ENCODE results near the gene AGTRAP. TPM values are rescaled to one million over a fixed set of nuclear protein-coding genes. Genes with fewer than 3 reads are reported as not detected.

The AGTRAP gene
- total RNA-seq, 2 experiments from 2014 or later: 13.2 to 13.3 TPM

DNA sequence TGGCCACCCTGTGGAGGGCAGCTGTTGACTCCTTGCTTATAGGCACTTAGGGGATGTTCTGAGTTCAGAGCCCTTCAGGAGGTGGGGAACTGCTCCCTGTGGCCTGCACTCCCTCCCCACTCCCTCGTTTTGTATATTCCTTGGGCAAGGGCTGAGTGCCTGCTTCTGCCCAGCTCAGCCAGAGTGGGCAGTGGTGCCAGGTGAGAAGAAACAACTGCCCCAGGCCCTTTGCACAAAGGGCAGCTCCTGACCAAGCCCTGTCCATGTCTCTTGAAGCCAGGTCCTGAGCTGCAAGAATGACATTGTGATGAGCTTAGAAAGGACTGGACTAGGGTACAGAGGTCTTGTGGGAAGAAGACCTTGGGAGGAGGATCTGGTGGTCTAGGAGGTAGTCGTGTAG, 2.2 kb downstream of the AGTRAP start:
- no peaks in the 10 kb centered on the region for H3K36me3 Mint-ChIP-seq (ENCODE audit: low read depth)
- DNase-seq: no peak
- ChIA-PET POLR2A (no interaction called here), CTCF (interaction anchor here (0.7 kb wide), 1 partner anchor 698 kb away, joined by 3 read pairs; no protein-coding TSS in a partner anchor)
- intact Hi-C loops (cut with DNase I, micrococcal nuclease): loop anchor here in 1 of 2 experiments (5.0 kb wide), 2 partner anchors 169 to 676 kb away; partner anchors contain the start of gene SRM
- H3K27ac Mint-ChIP-seq: no peak overlapping the region
- H3K27me3 Mint-ChIP-seq: no peaks in the 10 kb centered on the region
- H3K9me3 Mint-ChIP-seq (ENCODE audit: low read depth): no peaks in the 10 kb centered on the region
- peaks cover 54% of the 10 kb centered on the region for H3K4me1 Mint-ChIP-seq
- H3K4me3 Mint-ChIP-seq: no peak overlapping the region
- ATAC-seq: no peak

DNA sequence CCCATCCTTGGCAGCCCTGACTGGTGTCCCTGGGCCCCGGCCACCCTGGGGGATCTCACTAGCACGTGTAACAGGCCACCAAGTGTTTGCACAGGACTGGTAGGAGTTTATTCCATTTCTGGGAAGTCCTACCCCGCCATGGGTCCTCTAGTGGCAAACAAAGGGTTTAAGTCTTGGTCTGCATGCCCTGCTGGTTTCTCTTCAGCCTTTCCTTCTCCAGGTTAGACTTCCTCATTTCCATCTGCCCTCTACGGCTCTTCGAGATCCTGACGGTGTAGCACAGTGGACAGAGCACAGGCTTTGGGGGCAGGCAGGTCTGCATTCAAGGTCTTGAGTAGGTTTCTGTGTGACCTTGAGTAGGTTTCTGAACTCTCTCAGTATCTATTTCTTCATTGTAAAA, 2.8 kb downstream of the AGTRAP start:
- Mint-ChIP-seq H3K27me3 (no peaks in the 10 kb centered on the region), H3K4me1 (peaks cover 52% of the 10 kb centered on the region), H3K4me3 (no peak overlapping the region), H3K9me3 (ENCODE audit: low read depth) (no peaks in the 10 kb centered on the region), H3K27ac (no peak overlapping the region), H3K36me3 (ENCODE audit: low read depth) (no peaks in the 10 kb centered on the region)
- POLR2A ChIA-PET: no interaction called here
- intact Hi-C loops (cut with DNase I, micrococcal nuclease): loop anchor here in 1 of 2 experiments (5.0 kb wide), 2 partner anchors 169 to 676 kb away; partner anchors contain the start of gene SRM
- ATAC-seq: no peak
- no peak for DNase-seq
- CTCF ChIA-PET: interaction anchor here (1.8 kb wide), 1 partner anchor 19 kb away, joined by 4 read pairs; no protein-coding TSS in a partner anchor

DNA sequence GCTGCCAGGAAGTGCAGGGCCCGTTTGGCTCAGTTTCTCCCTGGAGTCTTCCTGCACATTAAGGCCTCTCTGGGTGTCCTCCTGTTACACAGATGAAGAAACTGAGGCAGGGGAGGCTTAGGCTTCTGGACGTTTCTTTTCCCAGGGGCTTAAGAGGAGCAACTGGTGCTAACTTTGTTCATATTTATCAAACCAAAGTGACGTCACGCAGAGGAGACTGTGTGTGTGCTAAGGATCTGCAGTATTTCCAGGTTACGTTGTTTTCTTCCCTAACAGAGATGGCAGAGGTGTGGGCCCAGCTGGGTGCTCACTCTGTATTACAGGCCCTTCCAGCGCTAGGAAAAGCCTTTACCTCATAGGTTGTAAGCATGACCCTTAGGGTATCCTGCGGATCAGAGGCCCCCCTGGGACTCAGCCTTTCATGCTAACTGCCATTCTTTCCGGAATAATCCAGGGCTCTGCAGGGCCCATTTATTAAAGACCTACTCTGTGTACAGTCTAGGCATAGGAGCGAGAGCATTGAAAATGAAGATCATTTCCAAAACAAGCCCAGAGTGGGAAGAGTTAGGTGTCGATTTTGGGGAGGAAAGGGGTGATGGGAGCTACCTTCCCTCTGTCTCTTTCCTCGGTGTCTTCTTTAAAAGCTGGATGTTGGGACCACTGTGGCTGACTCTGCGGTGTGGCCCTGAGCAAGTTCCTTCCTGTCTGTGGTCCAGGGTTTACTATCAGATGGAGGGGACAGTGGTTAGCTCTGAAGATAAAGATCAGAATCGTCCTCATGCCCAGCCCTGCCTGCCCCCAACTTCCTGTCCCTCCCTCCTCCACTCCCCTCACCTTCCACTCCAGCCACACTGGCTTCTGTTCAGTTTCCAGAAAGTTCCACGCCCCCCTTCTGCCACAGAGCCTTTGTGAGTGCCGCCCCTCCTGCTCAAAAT, 4.6 kb downstream of the AGTRAP start:
- no peaks in the 10 kb centered on the region for H3K27me3 Mint-ChIP-seq
- peak; percentile 33 for DNase-seq
- intact Hi-C loops (cut with DNase I, micrococcal nuclease): no loop called here
- H3K27ac Mint-ChIP-seq: no peak overlapping the region
- H3K4me3 Mint-ChIP-seq: peak overlapping the region; percentile 24
- ChIA-PET CTCF (interaction anchor here (0.5 to 1.9 kb wide), 9 partner anchors 9 to 564 kb away, joined by 3 to 5 read pairs (median 3); no protein-coding TSS in a partner anchor), POLR2A (no interaction called here)
- peak; percentile 31 for ATAC-seq
- peaks cover 4% of the 10 kb centered on the region for H3K36me3 Mint-ChIP-seq (ENCODE audit: low read depth)
- no peaks in the 10 kb centered on the region for H3K9me3 Mint-ChIP-seq (ENCODE audit: low read depth)
- peaks cover 50% of the 10 kb centered on the region for H3K4me1 Mint-ChIP-seq

DNA sequence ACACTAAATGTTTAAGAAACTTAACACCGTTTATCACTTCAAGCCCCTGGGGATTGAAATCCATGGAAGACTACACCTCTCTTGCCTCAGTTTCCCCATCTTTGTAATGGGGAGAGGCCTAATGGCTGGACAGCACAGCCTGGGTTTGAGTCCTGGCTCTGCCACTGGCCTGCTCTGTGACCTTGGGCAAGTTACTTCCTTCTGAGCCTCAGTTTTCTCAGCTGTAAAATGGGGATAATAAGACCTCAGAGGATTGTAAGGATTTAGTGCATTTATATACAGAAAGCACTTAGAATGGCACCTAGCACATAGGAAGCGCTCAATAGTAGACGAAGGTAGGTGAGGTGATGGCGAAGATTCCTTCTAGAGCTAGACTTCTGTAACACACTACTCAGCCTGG, 5.5 kb downstream of the AGTRAP start:
- Mint-ChIP-seq H3K9me3 (ENCODE audit: low read depth) (no peaks in the 10 kb centered on the region), H3K27ac (no peak overlapping the region), H3K36me3 (ENCODE audit: low read depth) (peaks cover 4% of the 10 kb centered on the region), H3K4me1 (peaks cover 50% of the 10 kb centered on the region), H3K4me3 (no peak overlapping the region), H3K27me3 (no peaks in the 10 kb centered on the region)
- ChIA-PET POLR2A (no interaction called here), CTCF (interaction anchor here (0.8 to 1.9 kb wide), 2 partner anchors 9 to 91 kb away, joined by 3 to 5 read pairs; no protein-coding TSS in a partner anchor)
- no peak for ATAC-seq
- DNase-seq: no peak
- intact Hi-C loops (cut with DNase I, micrococcal nuclease): no loop called here

DNA sequence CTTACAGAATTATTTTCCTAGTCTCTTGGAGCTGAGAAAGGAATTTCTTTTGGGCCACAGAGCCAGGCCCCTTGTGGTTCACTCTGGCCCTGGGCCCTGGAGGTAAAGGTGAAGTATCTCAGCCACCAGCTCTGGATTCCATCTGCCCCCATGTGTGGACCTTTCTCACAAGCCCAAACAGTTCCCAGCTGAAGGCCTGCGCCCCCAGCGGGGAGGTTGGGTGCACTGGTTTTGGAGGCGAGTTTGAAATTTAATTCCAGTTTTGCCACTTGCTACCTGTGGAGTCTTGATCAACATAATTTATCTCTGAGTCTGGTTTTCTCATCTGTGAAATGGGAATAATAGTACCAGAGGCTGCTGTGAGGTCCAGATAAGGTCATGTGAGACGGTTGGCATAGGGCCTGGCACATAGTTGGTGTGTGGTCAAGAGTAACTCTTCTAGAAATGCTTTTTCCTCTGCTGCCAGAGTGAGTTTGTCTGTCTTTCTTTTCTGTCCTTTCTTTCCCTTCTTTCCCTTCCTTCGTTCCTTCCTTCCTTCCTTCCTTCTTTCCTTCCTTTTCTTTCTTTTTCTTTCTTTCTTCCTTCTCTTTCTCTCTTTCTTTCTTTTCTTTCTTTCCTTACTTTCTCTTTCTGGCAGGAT, 6.1 kb downstream of the AGTRAP start:
- Mint-ChIP-seq H3K4me1 (peaks cover 46% of the 10 kb centered on the region), H3K36me3 (ENCODE audit: low read depth) (peaks cover 8% of the 10 kb centered on the region), H3K4me3 (no peak overlapping the region), H3K9me3 (ENCODE audit: low read depth) (no peaks in the 10 kb centered on the region), H3K27ac (no peak overlapping the region), H3K27me3 (no peaks in the 10 kb centered on the region)
- intact Hi-C loops (cut with DNase I, micrococcal nuclease): no loop called here
- ATAC-seq (no peak), DNase-seq (no peak)
- ChIA-PET POLR2A (no interaction called here), CTCF (interaction anchor here (1.9 kb wide), 1 partner anchor 8 kb away, joined by 5 read pairs; no protein-coding TSS in a partner anchor)

DNA sequence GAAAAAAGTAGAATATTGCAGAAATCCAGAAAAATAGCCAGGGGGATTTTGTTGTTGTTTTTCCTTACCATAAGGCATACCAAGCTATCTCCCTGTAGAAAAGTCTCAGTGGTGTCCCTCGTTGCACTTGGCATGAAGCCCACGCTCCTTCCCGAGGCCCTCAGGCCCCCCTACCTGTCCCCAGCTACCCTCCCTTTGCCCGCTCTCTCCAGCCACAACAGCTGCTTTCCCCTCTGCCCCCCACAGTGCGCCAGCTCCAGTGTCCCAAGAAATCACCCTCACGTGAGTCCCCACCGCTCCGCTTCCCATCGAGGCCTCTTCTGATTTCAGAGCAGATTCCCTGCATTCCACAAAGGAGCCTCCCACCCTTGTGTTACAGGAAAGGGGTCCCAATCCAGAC, 8.4 kb downstream of the AGTRAP start:
- intact Hi-C loops (cut with DNase I, micrococcal nuclease): no loop called here
- no peak for DNase-seq
- Mint-ChIP-seq H3K4me1 (peaks cover 35% of the 10 kb centered on the region), H3K9me3 (ENCODE audit: low read depth) (no peaks in the 10 kb centered on the region), H3K36me3 (ENCODE audit: low read depth) (peaks cover 12% of the 10 kb centered on the region), H3K27ac (no peak overlapping the region), H3K4me3 (no peak overlapping the region), H3K27me3 (no peaks in the 10 kb centered on the region)
- POLR2A ChIA-PET: no interaction called here
- CTCF ChIA-PET: interaction anchor here (0.6 kb wide), 1 partner anchor 21 kb away, joined by 3 read pairs; no protein-coding TSS in a partner anchor
- ATAC-seq: no peak

DNA sequence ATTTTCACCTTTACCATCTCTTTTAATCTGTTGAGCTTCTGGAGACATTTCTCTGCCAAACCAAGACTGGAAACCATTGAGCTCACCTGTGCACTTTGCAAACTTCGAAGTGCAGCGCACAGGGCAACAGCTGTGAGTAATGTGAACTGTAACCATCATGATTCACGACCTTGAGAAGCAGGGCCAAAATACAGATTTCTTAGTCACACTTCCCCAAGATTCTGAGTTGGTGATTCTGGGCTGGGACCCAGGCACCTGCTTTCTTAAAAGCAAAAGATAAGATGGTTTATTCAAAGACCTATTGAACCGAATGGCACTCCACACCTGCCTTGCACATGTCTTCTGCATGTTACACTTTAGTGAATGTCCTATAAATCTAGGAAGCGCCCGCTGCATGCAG, 10.2 kb downstream of the AGTRAP start:
- intact Hi-C loops (cut with DNase I, micrococcal nuclease): no loop called here
- Mint-ChIP-seq H3K36me3 (ENCODE audit: low read depth) (peaks cover 12% of the 10 kb centered on the region), H3K27me3 (no peaks in the 10 kb centered on the region), H3K27ac (no peak overlapping the region), H3K4me3 (no peak overlapping the region), H3K9me3 (ENCODE audit: low read depth) (no peaks in the 10 kb centered on the region), H3K4me1 (peaks cover 20% of the 10 kb centered on the region)
- ChIA-PET CTCF (no interaction called here), POLR2A (no interaction called here)
- DNase-seq: no peak
- ATAC-seq: no peak

DNA sequence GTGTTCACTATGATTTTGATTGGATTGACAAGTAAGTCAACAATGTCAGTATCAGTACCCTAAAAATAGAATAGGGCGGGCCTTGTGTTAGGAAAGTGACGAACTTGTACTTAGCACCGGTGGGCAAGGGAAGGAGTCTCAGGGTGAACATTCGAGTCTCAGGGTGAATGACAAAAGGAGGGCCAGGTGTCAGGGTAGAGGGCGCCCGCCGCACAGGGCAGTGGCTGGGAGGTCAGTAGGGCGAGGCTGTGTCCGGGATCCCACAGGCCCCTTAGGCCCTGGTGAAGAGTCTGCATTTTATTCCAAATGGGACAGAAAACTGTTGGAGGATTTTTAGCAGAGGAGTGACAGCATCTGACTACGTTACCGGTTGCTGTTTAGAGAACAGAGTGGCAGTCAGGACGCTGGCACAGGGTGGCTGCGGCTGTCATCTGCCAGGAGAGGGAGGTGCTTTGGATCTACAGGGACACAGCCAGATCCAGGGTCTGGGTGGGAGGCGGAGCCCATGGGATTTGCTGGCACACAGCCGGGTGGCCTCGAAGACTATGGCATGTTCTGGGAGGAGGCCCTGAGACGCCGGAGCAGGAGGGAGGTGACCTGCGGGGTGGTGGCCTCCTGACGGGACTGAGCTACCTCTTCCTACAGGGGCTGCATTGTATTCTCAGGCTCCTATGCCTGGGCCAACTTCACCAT, 11.0 kb downstream of the AGTRAP start:
- intact Hi-C loops (cut with DNase I, micrococcal nuclease): no loop called here
- Mint-ChIP-seq H3K36me3 (ENCODE audit: low read depth) (peaks cover 12% of the 10 kb centered on the region), H3K27ac (peak overlapping the region; percentile 5), H3K27me3 (no peaks in the 10 kb centered on the region), H3K4me3 (no peak overlapping the region), H3K9me3 (ENCODE audit: low read depth) (no peaks in the 10 kb centered on the region), H3K4me1 (peaks cover 11% of the 10 kb centered on the region)
- ChIA-PET POLR2A (no interaction called here), CTCF (interaction anchor here (0.6 kb wide), 1 partner anchor 31 kb away, joined by 3 read pairs; no protein-coding TSS in a partner anchor)
- ATAC-seq: no peak
- DNase-seq: no peak

DNA sequence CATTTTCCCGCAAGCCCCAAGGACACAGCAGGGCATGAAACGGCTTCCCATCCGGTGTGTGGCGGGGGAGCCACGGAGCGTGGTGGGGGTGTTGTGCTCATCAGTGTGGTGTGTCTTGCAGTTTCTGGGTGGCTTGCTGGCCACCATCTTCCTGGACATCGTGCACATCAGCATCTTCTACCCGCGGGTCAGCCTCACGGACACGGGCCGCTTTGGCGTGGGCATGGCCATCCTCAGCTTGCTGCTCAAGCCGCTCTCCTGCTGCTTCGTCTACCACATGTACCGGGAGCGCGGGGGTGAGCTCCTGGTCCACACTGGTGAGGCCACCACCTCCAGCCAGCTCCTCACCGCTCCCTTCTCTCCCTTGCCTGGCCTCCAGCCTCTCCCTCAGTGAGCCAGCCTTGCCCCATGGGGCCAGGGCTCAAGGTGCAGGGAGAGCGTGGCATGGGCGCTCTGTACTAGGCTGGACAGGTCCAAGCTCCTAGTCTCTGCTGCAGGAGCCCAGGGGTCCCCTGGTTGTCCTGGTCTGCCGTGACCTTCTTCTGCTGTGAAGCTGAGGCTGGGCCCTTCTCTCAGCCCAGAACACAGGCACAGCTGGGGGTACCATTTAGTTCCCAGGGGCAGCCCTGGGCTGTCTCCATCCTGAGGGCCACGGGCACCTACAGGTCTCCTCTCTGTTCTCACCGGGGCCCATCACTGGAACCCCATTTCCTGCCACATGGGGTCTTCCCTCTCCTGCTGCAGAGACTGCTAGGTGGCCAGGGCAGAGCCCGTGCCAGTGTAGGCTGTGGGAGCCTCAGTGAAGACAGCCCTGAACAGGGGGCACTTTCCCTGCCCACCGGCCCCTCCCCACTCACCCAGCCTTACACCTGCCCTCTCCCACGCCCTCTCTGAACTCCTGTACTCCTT, 12.6 kb downstream of the AGTRAP start:
- H3K27me3 Mint-ChIP-seq: no peaks in the 10 kb centered on the region
- H3K4me3 Mint-ChIP-seq: no peak overlapping the region
- peak overlapping the region; percentile 74 for H3K27ac Mint-ChIP-seq
- intact Hi-C loops (cut with DNase I, micrococcal nuclease): loop anchor here in 1 of 2 experiments (1.0 to 2.0 kb wide), 3 partner anchors 68 to 711 kb away; partner anchors contain the start of gene MAD2L2
- H3K4me1 Mint-ChIP-seq: peaks cover 6% of the 10 kb centered on the region
- ATAC-seq: peak; percentile 43
- POLR2A ChIA-PET: interaction anchor here (0.6 kb wide), 1 partner anchor 105 kb away, joined by 4 read pairs; no protein-coding TSS in a partner anchor
- DNase-seq: no peak
- no peaks in the 10 kb centered on the region for H3K9me3 Mint-ChIP-seq (ENCODE audit: low read depth)
- CTCF ChIA-PET: interaction anchor here (0.6 to 1.7 kb wide), 4 partner anchors 12 to 105 kb away, joined by 3 to 5 read pairs (median 3); partner anchors contain the start of genes AGTRAP and FBXO6
- H3K36me3 Mint-ChIP-seq (ENCODE audit: low read depth): peaks cover 12% of the 10 kb centered on the region

DNA sequence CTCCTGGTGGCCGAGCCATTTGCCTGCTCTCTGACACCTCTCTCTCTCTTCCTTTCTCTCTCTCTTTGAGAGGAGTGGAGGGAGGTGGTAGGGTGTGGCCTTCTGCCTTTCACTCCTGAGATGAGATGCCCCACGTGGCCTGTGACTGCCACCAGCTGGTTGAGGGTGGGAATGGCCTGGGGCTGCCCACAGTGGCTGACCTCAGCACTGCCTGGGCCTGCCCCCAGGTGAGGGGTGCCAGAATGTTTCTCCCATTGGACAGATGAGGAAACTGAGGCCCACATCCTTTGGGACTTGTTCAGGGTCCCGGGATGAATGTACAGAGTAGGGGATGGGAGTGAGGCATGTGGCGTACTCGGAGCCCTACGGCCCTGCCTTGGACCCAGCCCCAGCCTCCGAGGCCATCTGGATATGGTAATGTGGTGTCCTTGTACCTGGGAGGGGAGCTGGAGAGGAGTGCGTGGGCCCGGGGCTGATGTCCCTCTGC, 13.3 kb downstream of the AGTRAP start:
- Mint-ChIP-seq H3K4me1 (peaks cover 6% of the 10 kb centered on the region), H3K4me3 (no peak overlapping the region), H3K9me3 (ENCODE audit: low read depth) (no peaks in the 10 kb centered on the region), H3K36me3 (ENCODE audit: low read depth) (peaks cover 12% of the 10 kb centered on the region), H3K27ac (peak overlapping the region; percentile 74), H3K27me3 (no peaks in the 10 kb centered on the region)
- CTCF ChIA-PET: interaction anchor here (0.6 to 1.7 kb wide), 6 partner anchors 8 to 106 kb away, joined by 3 to 5 read pairs (median 3); partner anchors contain the start of genes FBXO44 and FBXO6
- ATAC-seq: peak; percentile 98
- peak; percentile 84 for DNase-seq
- intact Hi-C loops (cut with DNase I, micrococcal nuclease): loop anchor here in 1 of 2 experiments (1.0 to 2.0 kb wide), 3 partner anchors 68 to 712 kb away; partner anchors contain the start of gene MAD2L2
- POLR2A ChIA-PET: no interaction called here

All from activated CD4-positive, alpha-beta T cell treated with anti-CD3 and anti-CD28 coated beads for 36 hours (primary cell).